HL-60 (cell line): Measurements from ENCODE around the gene GRAMD2B.

Experiments
- DNase-seq, 2 experiments: peaks; one replicate each; pipeline ENCODE4 v3.0.0-alpha.2; 2010 to 2020; ENCODE audit warnings: low read depth in 1 of 2, low spot score in 1 of 2
- H3K27ac ChIP-seq: fragments of 250-450 bp; sonication (Bioruptor Pico); replicated peaks from 2 replicates; pipeline ENCODE4 v1.5.1; 2020; ENCODE audit warnings: mild to moderate bottlenecking, moderate library complexity
- H3K27me3 ChIP-seq: fragments of 250-450 bp; sonication (Bioruptor Pico); 2 replicates; pipeline ENCODE4 v1.5.1; 2021; ENCODE audit warnings: mild to moderate bottlenecking, moderate library complexity; ENCODE audit not compliant: insufficient read depth, poor library complexity, severe bottlenecking
- H3K4me3 ChIP-seq: replicated peaks from 2 replicates; pipeline ENCODE4 v1.5.1; 2011; ENCODE audit warnings: mild to moderate bottlenecking, control low read depth, low read length; ENCODE audit not compliant: insufficient read depth
- GABPA ChIP-seq: IDR thresholded peaks from 2 replicates; pipeline ENCODE4 v1.6.1; 2012; ENCODE audit warnings: low read depth
- POLR2AphosphoS5 ChIP-seq: IDR thresholded peaks from 2 replicates; pipeline ENCODE4 v1.6.1; 2012; ENCODE audit warnings: low read depth
- REST ChIP-seq: IDR thresholded peaks from 2 replicates; pipeline ENCODE4 v1.6.1; 2012; ENCODE audit warnings: low read depth; ENCODE audit not compliant: insufficient replicate concordance
- SPI1 ChIP-seq: IDR thresholded peaks from 2 replicates; pipeline ENCODE4 v1.6.1; 2012; ENCODE audit warnings: low read depth, mild to moderate bottlenecking, borderline replicate concordance
- TF ChIP-seq, protein P1 (sequence below): IDR thresholded peaks from one replicate; pipeline ENCODE4 v1.5.1; 2011; ENCODE audit warnings: low read length, control low read depth, inconsistent platforms; ENCODE audit not compliant: insufficient read depth

The GRAMD2B gene

GRCh38 chr5:126448720-126449119 lies 25.5 kb downstream of the GRAMD2B start:
- no peak for DNase-seq
- H3K27ac ChIP-seq, result no peak overlapping the region
- no peak overlapping the region for H3K4me3 ChIP-seq
- H3K27me3 ChIP-seq, result no peaks in the 10 kb centered on the region
- TF ChIP-seq REST (no peak), SPI1 (no peak), POLR2AphosphoS5 (no peak), GABPA (no peak)
- TF ChIP-seq, protein P1, sequence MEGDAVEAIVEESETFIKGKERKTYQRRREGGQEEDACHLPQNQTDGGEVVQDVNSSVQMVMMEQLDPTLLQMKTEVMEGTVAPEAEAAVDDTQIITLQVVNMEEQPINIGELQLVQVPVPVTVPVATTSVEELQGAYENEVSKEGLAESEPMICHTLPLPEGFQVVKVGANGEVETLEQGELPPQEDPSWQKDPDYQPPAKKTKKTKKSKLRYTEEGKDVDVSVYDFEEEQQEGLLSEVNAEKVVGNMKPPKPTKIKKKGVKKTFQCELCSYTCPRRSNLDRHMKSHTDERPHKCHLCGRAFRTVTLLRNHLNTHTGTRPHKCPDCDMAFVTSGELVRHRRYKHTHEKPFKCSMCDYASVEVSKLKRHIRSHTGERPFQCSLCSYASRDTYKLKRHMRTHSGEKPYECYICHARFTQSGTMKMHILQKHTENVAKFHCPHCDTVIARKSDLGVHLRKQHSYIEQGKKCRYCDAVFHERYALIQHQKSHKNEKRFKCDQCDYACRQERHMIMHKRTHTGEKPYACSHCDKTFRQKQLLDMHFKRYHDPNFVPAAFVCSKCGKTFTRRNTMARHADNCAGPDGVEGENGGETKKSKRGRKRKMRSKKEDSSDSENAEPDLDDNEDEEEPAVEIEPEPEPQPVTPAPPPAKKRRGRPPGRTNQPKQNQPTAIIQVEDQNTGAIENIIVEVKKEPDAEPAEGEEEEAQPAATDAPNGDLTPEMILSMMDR, result no peak

GRCh38 chr5:126449751-126450271 lies 26.6 kb downstream of the GRAMD2B start:
- DNase-seq, result no peak
- Histone ChIP-seq H3K27ac (no peak overlapping the region), H3K4me3 (no peak overlapping the region), H3K27me3 (no peaks in the 10 kb centered on the region)
- no peak for TF ChIP-seq GABPA
- TF ChIP-seq, protein P1, result no peak
- TF ChIP-seq SPI1, result no peak
- no peak for TF ChIP-seq POLR2AphosphoS5
- no peak for TF ChIP-seq REST

DNA sequence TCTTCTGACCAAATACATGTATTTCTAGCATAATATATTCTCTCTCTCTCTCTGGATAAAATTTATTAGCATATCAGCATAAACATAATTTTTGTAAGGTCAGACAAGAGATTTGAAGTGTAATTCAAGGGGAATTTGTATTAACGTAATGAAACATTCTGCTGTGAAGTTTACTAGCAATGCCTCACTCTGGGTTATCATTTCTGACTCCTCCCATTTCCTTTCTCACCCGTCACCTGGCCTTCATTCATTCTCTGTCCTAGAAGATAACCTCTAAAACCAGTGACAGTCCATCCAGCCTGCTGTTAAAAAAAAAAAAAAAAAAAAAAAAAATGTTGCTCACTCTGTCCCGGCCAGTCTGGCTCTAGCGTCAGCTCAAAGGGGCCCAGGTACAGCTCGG lies 27.1 kb downstream of the GRAMD2B start:
- TF ChIP-seq REST (no peak), SPI1 (no peak), GABPA (no peak), POLR2AphosphoS5 (no peak)
- TF ChIP-seq, protein P1, result no peak
- Histone ChIP-seq H3K27ac (no peak overlapping the region), H3K27me3 (no peaks in the 10 kb centered on the region), H3K4me3 (no peak overlapping the region)
- no peak for DNase-seq
